ENCODE results near the gene CSF1R.
"Not testable (repeated sequence)": the region's sequence is repeated elsewhere in the genome, so short reads cannot be mapped to it uniquely, and the experiment has no call there.

CSF1R gene

GRCh38 chr5:150055326-150056074 lies 30.9 kb downstream of the CSF1R start:
- no peak for DNase-seq (ENCODE audit: low read depth)

- no peak for DNase-seq (ENCODE audit: low read depth)
Observed at GRCh38 chr5:150054569-150054968, 31.8 kb downstream of the CSF1R start.

GRCh38 chr5:150053713-150054392 lies 32.5 kb downstream of the CSF1R start:
- DNase-seq (ENCODE audit: low read depth) = no peak

- no peak for DNase-seq (ENCODE audit: low read depth)
Observed at GRCh38 chr5:150052956-150053712, 33.2 kb downstream of the CSF1R start.

GRCh38 chr5:150052226-150052955 lies 34.0 kb downstream of the CSF1R start:
- no peak for DNase-seq (ENCODE audit: low read depth)

GRCh38 chr5:150051657-150052195 lies 34.6 kb downstream of the CSF1R start:
- no peak for DNase-seq (ENCODE audit: low read depth)

GRCh38 chr5:150050172-150050811 lies 36.1 kb downstream of the CSF1R start:
- DNase-seq (ENCODE audit: low read depth) = not testable (repeated sequence)

- no peak for DNase-seq (ENCODE audit: low read depth)
Observed at GRCh38 chr5:150046031-150046430, 40.3 kb downstream of the CSF1R start.

GRCh38 chr5:150045549-150045948 lies 40.8 kb downstream of the CSF1R start:
- DNase-seq (ENCODE audit: low read depth) = no peak

GRCh38 chr5:150044712-150045111 lies 41.6 kb downstream of the CSF1R start:
- no peak for DNase-seq (ENCODE audit: low read depth)

GRCh38 chr5:150044329-150044681 lies 42.0 kb downstream of the CSF1R start:
- DNase-seq (ENCODE audit: low read depth) = no peak

- DNase-seq (ENCODE audit: low read depth) = no peak
Observed at GRCh38 chr5:150043657-150044328, 42.6 kb downstream of the CSF1R start.

- DNase-seq (ENCODE audit: low read depth) = no peak
Observed at GRCh38 chr5:150042459-150042858, 43.9 kb downstream of the CSF1R start.

GRCh38 chr5:150038547-150038946 lies 47.8 kb downstream of the CSF1R start:
- DNase-seq (ENCODE audit: low read depth) = no peak

- DNase-seq (ENCODE audit: low read depth) = no peak
Observed at GRCh38 chr5:150036513-150036912, 49.8 kb downstream of the CSF1R start.

- no peak for DNase-seq (ENCODE audit: low read depth)
Observed at GRCh38 chr5:150035139-150035895, 51.0 kb downstream of the CSF1R start.

GRCh38 chr5:150034662-150035061 lies 51.7 kb downstream of the CSF1R start:
- no peak for DNase-seq (ENCODE audit: low read depth)

- DNase-seq (ENCODE audit: low read depth) = no peak
Observed at GRCh38 chr5:150033334-150033733, 53.0 kb downstream of the CSF1R start.

GRCh38 chr5:150028047-150028446 lies 58.3 kb downstream of the CSF1R start:
- DNase-seq (ENCODE audit: low read depth) = not testable (repeated sequence)

- no peak for DNase-seq (ENCODE audit: low read depth)
Observed at GRCh38 chr5:150026682-150027172, 59.6 kb downstream of the CSF1R start.

Data from activated gamma-delta T cell treated with anti-CD3 and anti-CD28 coated beads, Interleukin-2, amount 50 U/mL, for 16 hours (primary cell).